Measurements from ENCODE around the gene MARK3.
"Not testable (repeated sequence)": the region's sequence is repeated elsewhere in the genome, so short reads cannot be mapped to it uniquely, and the experiment has no call there.

Gene MARK3

GRCh38 chr14:103353362-103353761 lies 31.9 kb upstream of the MARK3 start:
- in situ Hi-C loops (cut with MboI; ENCODE audit: low sequenced_read_pairs), result no loop called here
- Histone ChIP-seq H3K27me3 (ENCODE audit: low read depth) (no peaks in the 10 kb centered on the region), H3K9me3 (no peaks in the 10 kb centered on the region)

GRCh38 chr14:103354141-103354540 lies 31.1 kb upstream of the MARK3 start:
- no peaks in the 10 kb centered on the region for H3K4me1 ChIP-seq
- H3K4me3 ChIP-seq, result no peak overlapping the region
- no peaks in the 10 kb centered on the region for H3K36me3 ChIP-seq (replicated peaks)
- in situ Hi-C loops (cut with MboI; ENCODE audit: low sequenced_read_pairs), result no loop called here
- no peaks in the 10 kb centered on the region for H3K9me3 ChIP-seq
- no peaks in the 10 kb centered on the region for H3K27me3 ChIP-seq (ENCODE audit: low read depth)
- no peak for DNase-seq (ENCODE audit: low spot score in 2 of 2)

More at GRCh38 chr14:103353362-103353761, 31.9 kb upstream of the MARK3 start:
- Histone ChIP-seq H3K4me1 (no peaks in the 10 kb centered on the region), H3K4me3 (no peak overlapping the region), H3K36me3 (replicated peaks) (no peaks in the 10 kb centered on the region)
- DNase-seq (ENCODE audit: low spot score in 2 of 2), result no peak

GRCh38 chr14:103356024-103356682 lies 29.1 kb upstream of the MARK3 start:
- no peaks in the 10 kb centered on the region for H3K27me3 ChIP-seq (ENCODE audit: low read depth)
- in situ Hi-C loops (cut with MboI; ENCODE audit: low sequenced_read_pairs), result no loop called here
- no peaks in the 10 kb centered on the region for H3K36me3 ChIP-seq (replicated peaks)
- H3K9me3 ChIP-seq, result no peaks in the 10 kb centered on the region
- no peaks in the 10 kb centered on the region for H3K4me1 ChIP-seq
- no peak overlapping the region for H3K4me3 ChIP-seq
- DNase-seq (ENCODE audit: low spot score in 2 of 2), result no peak

GRCh38 chr14:103357552-103357951 lies 27.7 kb upstream of the MARK3 start:
- in situ Hi-C loops (cut with MboI; ENCODE audit: low sequenced_read_pairs); DNase-seq (ENCODE audit: low spot score in 2 of 2); H3K4me1 ChIP-seq: not testable (repeated sequence)

GRCh38 chr14:103360548-103360947 lies 24.7 kb upstream of the MARK3 start:
- Histone ChIP-seq H3K36me3 (replicated peaks) (no peaks in the 10 kb centered on the region), H3K9me3 (peaks cover 6% of the 10 kb centered on the region), H3K4me3 (no peak overlapping the region), H3K27me3 (ENCODE audit: low read depth) (no peaks in the 10 kb centered on the region), H3K4me1 (no peaks in the 10 kb centered on the region)
- DNase-seq (ENCODE audit: low spot score in 2 of 2), result no peak
- in situ Hi-C loops (cut with MboI; ENCODE audit: low sequenced_read_pairs), result no loop called here

More at GRCh38 chr14:103357552-103357951, 27.7 kb upstream of the MARK3 start:
- H3K9me3 ChIP-seq; H3K4me3 ChIP-seq; H3K36me3 ChIP-seq (replicated peaks); H3K27me3 ChIP-seq (ENCODE audit: low read depth): not testable (repeated sequence)

GRCh38 chr14:103361867-103362266 lies 23.3 kb upstream of the MARK3 start:
- no peak overlapping the region for H3K4me3 ChIP-seq
- in situ Hi-C loops (cut with MboI; ENCODE audit: low sequenced_read_pairs), result no loop called here
- DNase-seq (ENCODE audit: low spot score in 2 of 2), result no peak
- peaks cover 6% of the 10 kb centered on the region for H3K9me3 ChIP-seq
- H3K27me3 ChIP-seq (ENCODE audit: low read depth), result no peaks in the 10 kb centered on the region
- H3K36me3 ChIP-seq (replicated peaks), result no peaks in the 10 kb centered on the region
- H3K4me1 ChIP-seq, result no peaks in the 10 kb centered on the region

- no peak for DNase-seq (ENCODE audit: low spot score in 2 of 2)
- Histone ChIP-seq H3K9me3 (peaks cover 6% of the 10 kb centered on the region), H3K4me1 (no peaks in the 10 kb centered on the region), H3K36me3 (replicated peaks) (no peaks in the 10 kb centered on the region), H3K4me3 (no peak overlapping the region), H3K27me3 (ENCODE audit: low read depth) (no peaks in the 10 kb centered on the region)
- in situ Hi-C loops (cut with MboI; ENCODE audit: low sequenced_read_pairs), result no loop called here
Measured at GRCh38 chr14:103362780-103363179, 22.4 kb upstream of the MARK3 start.

GRCh38 chr14:103366741-103367140 lies 18.5 kb upstream of the MARK3 start:
- H3K27me3 ChIP-seq (ENCODE audit: low read depth), result no peaks in the 10 kb centered on the region
- peaks cover 6% of the 10 kb centered on the region for H3K9me3 ChIP-seq
- no peak overlapping the region for H3K4me3 ChIP-seq
- no peaks in the 10 kb centered on the region for H3K4me1 ChIP-seq
- H3K36me3 ChIP-seq (replicated peaks), result no peaks in the 10 kb centered on the region
- DNase-seq (ENCODE audit: low spot score in 2 of 2), result no peak
- in situ Hi-C loops (cut with MboI; ENCODE audit: low sequenced_read_pairs), result no loop called here

GRCh38 chr14:103367995-103368394 lies 17.2 kb upstream of the MARK3 start:
- Histone ChIP-seq H3K9me3 (peaks cover 6% of the 10 kb centered on the region; the same call in 1 of the 2 replicates), H3K4me1 (no peaks in the 10 kb centered on the region), H3K27me3 (ENCODE audit: low read depth) (no peaks in the 10 kb centered on the region), H3K4me3 (no peak overlapping the region), H3K36me3 (replicated peaks) (no peaks in the 10 kb centered on the region)
- no peak for DNase-seq (ENCODE audit: low spot score in 2 of 2)
- in situ Hi-C loops (cut with MboI; ENCODE audit: low sequenced_read_pairs), result no loop called here

- in situ Hi-C loops (cut with MboI; ENCODE audit: low sequenced_read_pairs), result no loop called here
- no peak for DNase-seq (ENCODE audit: low spot score in 2 of 2)
- H3K4me3 ChIP-seq, result no peak overlapping the region
- H3K36me3 ChIP-seq (replicated peaks), result no peaks in the 10 kb centered on the region
- no peaks in the 10 kb centered on the region for H3K9me3 ChIP-seq
- H3K27me3 ChIP-seq (ENCODE audit: low read depth), result no peaks in the 10 kb centered on the region
- no peaks in the 10 kb centered on the region for H3K4me1 ChIP-seq
Measured at GRCh38 chr14:103370087-103370486, 15.1 kb upstream of the MARK3 start.

- DNase-seq (ENCODE audit: low spot score in 2 of 2), result no peak
- Histone ChIP-seq H3K4me3 (no peak overlapping the region), H3K27me3 (ENCODE audit: low read depth) (no peaks in the 10 kb centered on the region), H3K36me3 (replicated peaks) (no peaks in the 10 kb centered on the region), H3K4me1 (no peaks in the 10 kb centered on the region), H3K9me3 (no peaks in the 10 kb centered on the region)
- in situ Hi-C loops (cut with MboI; ENCODE audit: low sequenced_read_pairs), result no loop called here
Measured at GRCh38 chr14:103372017-103372416, 13.2 kb upstream of the MARK3 start.

GRCh38 chr14:103372552-103373304 lies 12.5 kb upstream of the MARK3 start:
- no peak for DNase-seq (ENCODE audit: low spot score in 2 of 2)
- in situ Hi-C loops (cut with MboI; ENCODE audit: low sequenced_read_pairs), result no loop called here
- H3K4me3 ChIP-seq, result no peak overlapping the region
- no peaks in the 10 kb centered on the region for H3K9me3 ChIP-seq
- no peaks in the 10 kb centered on the region for H3K36me3 ChIP-seq (replicated peaks)
- no peaks in the 10 kb centered on the region for H3K4me1 ChIP-seq
- H3K27me3 ChIP-seq (ENCODE audit: low read depth), result no peaks in the 10 kb centered on the region

GRCh38 chr14:103374121-103374520 lies 11.1 kb upstream of the MARK3 start:
- H3K4me3 ChIP-seq, result no peak overlapping the region
- no peaks in the 10 kb centered on the region for H3K27me3 ChIP-seq (ENCODE audit: low read depth)
- H3K36me3 ChIP-seq (replicated peaks), result no peaks in the 10 kb centered on the region
- in situ Hi-C loops (cut with MboI; ENCODE audit: low sequenced_read_pairs), result no loop called here
- H3K9me3 ChIP-seq, result no peaks in the 10 kb centered on the region
- DNase-seq (ENCODE audit: low spot score in 2 of 2), result no peak
- no peaks in the 10 kb centered on the region for H3K4me1 ChIP-seq

- no peak for DNase-seq (ENCODE audit: low spot score in 2 of 2)
- H3K27me3 ChIP-seq (ENCODE audit: low read depth), result peaks cover 3% of the 10 kb centered on the region; the same call in 1 of the 2 replicates
- H3K9me3 ChIP-seq, result no peaks in the 10 kb centered on the region
- H3K4me3 ChIP-seq, result no peak overlapping the region
- in situ Hi-C loops (cut with MboI; ENCODE audit: low sequenced_read_pairs), result no loop called here
- H3K36me3 ChIP-seq (replicated peaks), result no peaks in the 10 kb centered on the region
- no peaks in the 10 kb centered on the region for H3K4me1 ChIP-seq
Measured at GRCh38 chr14:103377522-103378037, 7.6 kb upstream of the MARK3 start.

Measured in HAP-1 (cell line).